GM18517 (cell line): ENCODE results near the gene CDKN2A.

Experiments used
- ATAC-seq: cut with Tn5 transposase; IDR thresholded peaks from one replicate; pipeline ENCODE4 v1.9.1; 2021; ENCODE audit warnings: mild to moderate bottlenecking, moderate library complexity; ENCODE audit not compliant: unreplicated experiment

The CDKN2A gene

DNA sequence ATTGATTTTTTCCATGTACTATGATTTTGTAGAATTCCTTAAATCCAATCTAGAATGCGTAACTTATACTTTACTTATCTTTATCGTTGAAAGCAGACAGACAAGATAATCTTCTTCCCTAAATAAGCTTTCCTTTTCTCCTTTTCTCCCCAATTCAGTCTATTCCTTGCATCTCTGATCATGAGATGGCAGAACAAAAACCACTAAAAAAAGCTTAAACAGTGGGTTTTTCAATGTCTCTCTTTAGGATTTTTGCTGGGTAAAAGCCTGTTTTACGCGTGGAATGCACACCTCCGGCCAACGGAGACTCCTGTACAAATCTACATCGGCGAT lies 14.2 kb upstream of the CDKN2A start:
- ATAC-seq: no peak

DNA sequence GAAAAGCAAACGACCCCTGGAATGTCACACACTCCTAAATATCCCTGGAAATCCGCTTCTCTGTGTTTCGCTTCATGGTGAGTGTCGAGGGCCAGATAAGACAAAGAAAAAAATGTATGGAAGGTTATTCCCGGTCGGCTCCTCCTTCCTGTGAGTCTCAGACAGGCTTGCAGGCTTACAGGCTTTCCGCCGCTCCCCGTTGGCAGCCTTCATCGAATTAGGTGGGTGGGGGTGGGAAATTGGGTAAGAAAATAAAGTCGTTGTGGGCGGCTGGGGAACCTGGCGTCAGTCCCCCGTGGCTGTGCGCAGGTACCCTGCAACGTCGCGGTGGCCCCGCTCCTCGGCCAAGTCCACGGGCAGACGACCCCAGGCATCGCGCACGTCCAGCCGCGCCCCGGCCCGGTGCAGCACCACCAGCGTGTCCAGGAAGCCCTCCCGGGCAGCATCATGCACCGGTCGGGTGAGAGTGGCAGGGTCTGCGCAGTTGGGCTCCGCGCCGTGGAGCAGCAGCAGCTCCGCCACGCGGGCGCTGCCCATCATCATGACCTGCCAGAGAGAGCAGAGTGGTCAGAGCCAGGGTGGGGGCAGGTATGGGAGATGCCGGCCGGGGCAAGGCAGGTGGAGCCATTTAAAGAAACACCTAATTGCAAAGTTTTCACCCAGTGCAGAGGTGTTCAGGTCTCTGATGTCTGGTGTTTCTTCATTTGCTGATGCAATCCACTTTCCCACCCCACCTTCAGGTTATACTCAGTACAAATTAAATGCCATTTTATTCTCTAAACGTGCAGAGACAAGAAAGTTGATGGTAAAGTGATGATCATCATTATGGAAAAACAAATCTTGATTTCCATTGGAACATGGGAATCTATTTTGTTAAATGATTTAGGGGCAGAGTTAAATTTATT lies 11.8 kb upstream of the CDKN2A start:
- no peak for ATAC-seq

DNA sequence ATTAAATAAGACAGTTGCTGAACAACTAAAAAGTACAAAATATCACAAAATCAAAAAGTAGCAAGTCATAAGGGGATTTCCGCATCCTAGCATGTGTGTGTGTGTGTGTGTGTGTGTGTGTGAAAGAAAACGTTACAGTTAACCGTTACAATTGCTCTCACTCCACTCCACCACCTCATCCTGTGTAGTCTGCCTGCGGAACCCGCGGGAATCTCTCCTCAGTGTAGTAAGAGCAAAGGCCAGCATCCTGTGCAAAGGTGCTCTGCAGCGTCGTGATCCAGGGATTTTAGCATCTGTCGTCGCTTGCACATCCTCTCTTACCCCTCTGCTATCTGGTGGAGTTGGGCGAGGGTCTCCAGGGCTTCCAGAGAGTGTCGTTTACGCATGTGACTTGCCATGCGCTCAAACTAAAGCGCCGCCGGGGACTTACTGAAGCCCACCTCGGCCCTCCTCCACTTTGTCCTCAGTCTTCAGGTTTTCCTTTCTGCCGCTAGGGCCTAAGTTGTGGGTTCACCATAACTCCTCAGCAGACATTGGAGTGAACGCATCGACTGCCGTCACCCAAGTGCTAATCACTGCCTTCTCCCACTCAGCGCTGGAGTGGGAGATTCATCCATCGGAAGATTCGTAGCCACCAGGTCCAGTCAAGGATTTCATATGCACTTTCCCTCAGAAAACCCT lies 11.0 kb upstream of the CDKN2A start:
- no peak for ATAC-seq

DNA sequence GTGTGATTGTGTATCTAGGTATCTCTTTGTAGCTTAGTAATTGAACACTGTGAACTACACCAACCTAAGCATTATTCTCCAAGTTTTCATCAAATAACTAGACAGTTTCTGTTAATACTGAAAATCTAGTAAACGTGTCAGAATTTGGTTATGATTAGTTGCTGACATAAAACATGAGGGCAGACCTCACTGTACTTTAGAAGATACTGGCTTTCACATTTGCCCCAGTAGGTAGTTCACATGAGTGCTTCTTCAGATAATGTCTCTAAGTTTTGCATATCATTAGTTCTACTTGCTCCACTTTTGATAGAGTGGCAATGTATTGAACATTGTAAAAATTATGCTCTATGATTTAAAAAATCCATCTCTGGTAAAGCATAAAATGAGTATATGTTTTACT lies 7.8 kb upstream of the CDKN2A start:
- ATAC-seq: no peak

DNA sequence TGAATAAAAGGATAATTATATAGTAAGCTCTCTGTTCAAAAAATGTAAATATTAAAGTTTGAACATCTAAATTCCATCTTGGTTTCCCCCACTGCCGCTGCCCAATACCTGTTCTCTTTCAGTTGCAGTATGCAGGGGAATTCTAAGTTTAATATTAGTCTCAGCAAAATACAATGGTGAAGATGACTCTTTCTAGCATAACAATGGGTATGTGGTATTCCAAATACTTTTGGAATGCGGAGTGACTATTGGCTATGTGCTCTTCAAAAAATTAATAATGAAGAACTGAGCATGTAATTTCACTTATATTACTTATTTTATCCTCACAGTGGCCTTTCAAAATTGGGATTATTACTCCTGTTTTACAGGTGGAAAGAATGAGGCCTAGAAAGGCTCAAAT lies 3.8 kb upstream of the CDKN2A start:
- no peak for ATAC-seq

DNA sequence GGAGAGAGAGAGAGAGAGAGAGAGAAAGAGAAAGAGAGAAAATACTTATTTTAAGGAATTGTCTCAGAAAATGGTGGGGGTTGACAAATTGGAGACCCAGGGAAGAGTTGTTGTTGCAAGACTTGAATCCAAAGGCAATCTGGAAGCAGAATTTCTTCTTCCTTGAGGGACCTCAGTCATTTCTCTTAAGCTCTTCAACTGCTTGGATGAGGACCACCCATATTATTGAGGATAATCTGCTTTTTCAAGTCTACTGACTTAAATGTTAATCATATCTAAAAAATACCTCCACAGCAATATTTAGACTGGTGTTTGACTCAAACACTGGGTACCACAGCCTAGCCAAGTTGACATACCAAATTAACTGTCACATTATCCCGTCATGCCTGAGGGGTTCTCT lies 3.3 kb upstream of the CDKN2A start:
- ATAC-seq: no peak

DNA sequence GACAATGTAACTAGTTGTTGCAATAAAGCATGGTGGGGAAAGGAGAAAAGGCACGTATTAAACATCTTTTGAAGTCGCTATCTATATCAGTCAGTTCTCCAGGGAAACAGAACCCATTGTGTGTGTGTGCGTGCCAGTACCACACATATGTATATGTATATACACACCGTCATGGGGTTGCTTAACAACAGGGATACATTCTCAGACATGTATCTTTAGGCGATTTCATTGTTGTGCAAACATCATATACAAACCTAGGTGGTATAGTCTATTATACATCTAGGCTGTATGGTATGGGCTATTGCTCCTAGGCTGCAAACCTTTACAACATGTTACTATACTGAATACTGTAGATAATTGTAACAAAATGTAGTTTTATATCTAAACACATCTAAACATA lies 2.7 kb upstream of the CDKN2A start:
- no peak for ATAC-seq

DNA sequence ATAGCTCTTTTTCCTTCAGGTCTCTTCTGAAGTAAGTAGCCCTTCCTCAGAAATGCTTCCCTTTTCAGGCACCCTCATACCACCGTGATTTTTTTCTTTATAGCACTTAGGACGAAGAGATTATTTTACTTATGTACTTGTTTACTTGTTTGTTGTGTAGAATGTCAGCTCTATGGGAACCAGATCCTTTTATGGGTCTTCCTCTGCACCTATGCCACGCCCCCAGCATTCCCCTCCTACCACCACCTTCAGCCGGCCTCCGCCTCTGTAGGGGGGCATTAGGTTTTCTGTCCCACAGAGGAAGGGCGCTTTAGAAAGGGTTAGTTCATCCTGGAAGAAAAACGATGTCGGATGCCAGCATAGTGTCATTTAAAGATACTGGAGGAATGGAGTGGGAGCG lies 2.2 kb upstream of the CDKN2A start:
- ATAC-seq: no peak

DNA sequence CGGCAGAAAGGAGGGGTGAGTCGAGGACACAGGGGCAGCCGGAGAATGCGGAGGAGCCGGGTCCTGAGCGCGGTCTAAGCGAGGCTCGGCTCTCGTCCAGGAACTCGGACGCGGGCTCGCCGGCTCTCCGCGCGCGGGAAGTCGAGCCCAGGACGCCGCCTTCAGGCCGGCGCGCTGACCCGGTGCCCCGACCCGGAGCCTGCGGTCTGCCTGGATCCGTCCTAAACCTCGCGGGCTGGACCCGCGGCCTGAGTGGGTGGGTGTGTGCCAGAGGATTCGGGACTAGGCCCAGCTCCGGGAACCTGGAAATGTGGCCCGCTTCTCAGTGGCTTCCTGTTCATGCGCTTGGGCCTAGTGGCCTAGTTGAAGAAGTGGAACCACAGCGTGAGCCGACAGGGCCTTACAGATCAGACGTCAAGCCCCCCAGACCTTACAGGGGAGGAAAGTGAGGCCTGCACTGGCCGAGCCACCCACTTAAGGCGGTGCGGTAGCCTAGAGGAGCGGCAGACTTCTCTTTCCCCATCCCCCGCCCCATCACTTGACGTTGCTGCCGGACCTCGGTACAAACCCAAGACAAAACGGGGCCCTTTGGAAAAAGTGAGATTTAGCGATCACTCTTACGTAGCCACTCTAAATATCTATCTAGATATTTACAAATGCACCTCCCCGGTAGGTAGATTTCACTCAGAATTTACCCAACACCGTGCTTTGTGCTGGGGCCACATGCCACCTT lies 1.6 kb upstream of the CDKN2A start:
- no peak for ATAC-seq

DNA sequence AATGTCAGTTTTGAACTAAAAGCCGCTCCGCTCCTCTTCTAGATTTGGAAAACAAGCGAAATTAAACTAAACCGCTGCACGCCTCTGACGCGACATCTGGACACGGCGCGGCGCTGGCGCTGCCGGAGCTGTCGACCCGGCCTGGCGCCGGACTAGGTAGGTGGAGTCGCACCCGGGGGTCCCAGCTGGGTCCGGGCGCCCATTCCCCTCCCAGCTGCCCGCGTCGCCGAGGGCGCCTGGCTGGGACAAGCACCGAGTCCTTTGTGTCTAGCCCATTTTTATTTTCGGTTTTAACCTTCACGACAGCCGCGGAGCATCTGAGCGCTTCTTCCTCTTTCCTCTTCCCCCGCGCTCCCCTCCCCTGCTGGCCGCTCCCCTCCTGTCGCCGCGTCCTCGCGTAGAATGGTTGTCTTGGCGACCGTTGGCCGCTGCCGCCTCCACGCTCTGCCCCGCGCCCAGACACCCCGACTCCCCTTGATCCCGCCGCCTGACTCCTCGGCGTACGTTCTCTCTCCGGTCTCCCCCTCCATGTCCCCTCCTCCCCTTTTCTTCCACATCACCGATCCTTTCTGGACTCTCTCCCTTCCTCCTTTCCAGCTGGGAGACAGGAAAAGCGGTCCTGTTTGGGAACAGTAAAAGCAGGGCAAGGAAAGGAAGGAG lies 944 bp upstream of the CDKN2A start:
- ATAC-seq: peak; percentile 85

DNA sequence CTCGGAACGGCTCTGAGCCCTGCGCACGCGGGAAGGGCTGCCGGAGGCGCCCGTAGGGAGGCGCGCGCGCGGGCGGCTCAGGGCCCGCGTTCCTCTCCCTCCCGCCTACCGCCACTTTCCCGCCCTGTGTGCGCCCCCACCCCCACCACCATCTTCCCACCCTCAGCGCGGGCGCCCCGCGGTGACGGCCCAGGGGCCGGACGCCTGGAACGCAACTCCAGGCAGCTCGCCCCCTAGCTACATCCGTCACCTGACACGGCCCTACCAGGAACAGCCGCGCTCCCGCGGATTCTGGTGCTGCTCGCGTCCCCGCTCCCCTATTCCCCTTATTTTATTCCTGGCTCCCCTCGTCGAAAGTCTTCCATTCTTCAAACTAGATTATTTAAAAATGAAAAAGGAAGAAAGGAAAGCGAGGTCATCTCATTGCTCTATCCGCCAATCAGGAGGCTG lies 389 bp upstream of the CDKN2A start, which contains the start of gene CDKN2B-AS1:
Gene CDKN2B-AS1, plus strand, starts transcription at position 236 of the 450 bp plus-strand sequence.
- ATAC-seq: peak; percentile 26

DNA sequence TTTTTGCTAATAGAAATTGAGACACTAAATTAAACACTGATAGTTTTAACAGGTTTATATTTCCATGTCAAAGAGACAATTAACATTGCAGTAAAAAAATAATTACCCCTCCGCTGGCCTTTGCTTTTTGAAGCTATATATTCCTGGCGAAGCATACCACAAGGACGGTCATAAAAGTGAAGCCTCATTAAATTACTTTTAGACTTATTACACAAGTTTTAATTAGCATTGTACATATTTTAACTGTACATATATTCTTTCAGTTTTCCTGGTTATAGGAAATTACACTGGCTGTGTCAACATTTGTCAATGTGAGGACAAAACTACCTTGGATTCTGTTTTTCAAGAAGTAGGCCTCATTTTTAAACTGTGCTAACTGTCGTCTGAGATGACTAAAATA lies 1.2 kb downstream of the CDKN2A start:
- ATAC-seq: no peak

DNA sequence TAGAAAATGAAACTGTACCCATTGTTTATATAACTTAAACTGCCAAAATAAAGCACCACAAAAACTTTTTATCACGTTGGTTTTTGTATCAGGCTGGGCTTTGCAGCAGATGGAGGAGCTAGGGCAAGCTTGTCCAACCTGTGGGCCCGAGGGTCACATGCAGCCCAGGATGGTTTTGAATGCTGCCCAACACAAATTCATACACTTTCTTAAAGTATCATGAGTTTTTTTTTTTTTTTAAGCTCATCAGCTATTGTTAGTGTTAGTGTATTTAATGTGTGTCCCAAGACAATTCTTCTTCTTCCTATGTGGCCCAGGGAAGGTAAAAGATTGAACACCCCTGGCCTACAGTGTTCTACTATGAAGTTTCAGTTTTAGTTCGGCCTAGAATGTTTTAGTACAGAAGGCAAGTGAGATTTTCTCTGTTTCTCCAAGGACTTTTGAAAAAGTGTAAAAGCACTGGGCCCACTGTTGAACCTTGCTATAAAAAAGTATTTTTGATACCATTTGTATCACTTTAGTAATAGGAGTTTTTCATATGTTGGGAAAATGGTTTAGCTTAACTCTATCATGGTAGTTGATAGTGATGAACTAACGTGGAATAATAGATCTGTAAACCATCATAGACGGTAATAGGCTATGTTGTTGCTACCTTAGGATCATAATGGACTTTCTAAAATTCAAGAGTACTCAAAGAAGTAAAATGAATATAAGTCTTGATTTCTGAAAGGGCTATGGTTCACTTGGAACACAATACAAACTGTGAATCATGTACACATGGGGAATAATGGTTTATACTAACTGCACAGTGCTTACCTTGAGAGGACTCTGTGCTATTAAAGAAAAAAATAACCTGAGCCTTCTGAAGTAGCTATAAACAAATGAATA lies 2.9 kb downstream of the CDKN2A start:
- ATAC-seq: no peak

DNA sequence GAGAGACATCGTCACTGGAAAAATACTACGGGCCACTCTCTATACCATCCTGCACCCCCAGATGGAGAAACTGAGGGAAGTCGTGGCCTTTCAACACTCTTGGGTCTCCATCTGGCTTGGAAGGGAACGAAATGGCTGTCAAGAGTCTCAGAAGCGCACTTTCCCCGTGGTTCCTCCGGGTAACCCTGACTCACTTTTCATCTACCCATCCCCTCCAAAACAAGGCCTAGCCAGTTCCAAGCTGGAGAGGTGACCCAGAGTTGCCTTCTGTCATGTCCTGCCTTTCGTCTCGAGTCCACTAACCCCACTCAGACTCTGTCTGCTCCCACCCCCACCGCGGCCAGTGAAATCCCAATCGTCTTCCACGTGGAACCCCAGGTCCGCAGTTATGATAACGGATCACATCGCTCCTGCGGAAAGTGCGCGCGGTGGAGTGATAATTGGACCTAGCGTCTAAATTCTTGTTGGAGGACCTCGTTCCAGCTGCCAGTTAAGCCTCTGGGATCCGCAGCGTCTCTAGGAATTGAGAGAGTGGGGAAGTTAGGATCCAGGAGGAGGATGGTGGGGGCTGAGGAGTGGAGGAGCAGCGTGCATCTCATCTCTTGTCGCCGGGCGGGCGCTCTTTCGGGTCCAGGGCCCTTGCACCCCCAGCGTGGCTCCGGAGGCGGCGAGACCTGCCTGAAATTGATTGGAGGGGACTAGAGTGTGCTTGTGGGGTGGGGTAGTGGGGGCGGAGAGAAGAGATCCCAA lies 4.6 kb downstream of the CDKN2A start:
- no peak for ATAC-seq

DNA sequence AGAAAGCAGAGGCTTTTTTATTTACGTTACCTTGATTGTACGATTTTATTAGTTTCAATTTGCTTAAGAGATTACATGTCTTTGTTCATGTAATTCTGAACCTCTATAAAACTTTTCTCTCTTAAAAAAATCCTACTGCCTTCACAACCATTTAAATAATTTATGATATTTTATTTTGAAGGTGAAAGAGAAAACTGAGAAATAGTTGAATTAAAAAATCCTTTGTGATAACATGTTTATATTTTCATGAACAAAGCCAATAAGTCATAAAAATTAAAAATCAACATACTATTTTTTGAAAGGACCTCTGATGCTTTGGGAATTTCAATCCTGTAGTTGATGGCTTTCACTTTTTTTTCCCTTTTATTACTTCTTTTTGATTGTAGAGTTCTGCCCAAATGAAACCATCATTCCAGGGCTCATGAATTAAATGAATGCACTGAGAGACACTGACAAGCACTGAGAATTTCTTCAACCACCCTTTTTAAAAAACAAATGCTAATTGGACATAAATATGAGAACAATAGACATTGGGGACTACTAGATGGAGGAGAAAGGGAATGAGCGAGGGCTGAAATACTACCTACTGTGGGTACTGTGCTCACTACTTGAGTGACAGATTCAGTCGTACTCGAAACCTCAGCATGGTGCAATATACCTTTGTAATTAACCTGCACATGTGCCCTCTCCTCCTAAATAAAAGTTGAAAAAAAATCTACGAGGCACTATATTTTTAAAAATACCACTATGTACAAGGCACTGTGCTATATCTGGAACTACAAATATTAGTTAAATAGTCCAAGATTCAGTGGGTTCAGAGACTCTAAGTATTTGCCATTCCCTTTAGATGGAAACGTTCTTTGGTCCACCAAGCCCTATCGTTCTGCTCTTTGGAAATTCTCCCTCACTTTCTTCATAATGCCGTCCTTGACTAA lies 5.9 kb downstream of the CDKN2A start:
- no peak for ATAC-seq

DNA sequence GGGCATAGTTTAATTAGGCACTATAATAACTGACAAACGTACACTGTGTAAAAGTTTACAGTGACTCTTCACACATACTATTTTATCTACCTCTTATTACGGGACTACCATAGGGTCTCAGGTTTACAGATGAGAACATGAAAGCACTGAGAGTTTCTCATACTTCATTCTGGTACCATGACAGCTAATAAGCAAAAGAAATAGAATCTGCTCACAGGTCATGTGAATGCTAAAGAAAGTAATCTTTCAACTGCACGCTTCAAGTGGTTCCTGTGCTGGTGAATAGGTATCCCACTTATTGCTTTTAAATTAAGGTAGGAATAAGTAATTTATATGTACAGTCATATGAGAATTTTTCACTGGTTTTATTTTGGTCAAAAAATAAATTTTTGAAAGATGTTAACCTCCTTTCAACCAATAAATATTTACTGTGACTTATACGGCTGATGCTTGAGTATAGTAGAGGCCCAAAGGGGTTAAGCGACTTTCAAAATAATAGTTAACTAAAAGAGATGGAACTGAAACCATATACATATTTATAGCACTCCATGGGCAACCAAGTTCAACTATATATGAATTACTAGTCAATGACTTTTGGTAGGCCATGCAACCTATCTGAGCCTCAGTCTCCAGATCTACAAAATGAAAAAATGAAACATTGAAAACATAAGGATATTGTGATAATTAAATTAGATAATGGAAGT lies 8.1 kb downstream of the CDKN2A start:
- no peak for ATAC-seq

DNA sequence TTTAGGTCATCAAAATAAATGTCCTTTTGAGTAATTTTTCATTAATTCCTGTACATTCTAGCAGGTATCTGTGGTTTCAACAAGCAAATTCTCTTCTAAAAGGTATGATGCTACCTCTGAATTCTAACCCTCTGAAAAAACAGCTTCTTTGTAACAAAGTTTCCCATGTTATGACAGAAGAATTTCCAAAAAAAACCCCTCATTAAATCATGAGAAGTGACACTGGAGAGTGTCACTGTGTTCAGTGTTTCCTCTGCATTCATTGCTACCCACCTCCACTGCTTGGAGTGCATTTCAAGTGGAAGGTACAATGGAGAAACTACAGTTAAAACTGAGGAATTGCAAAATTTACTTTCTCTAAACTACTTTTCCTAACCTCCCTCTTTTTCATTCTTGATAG lies 10.1 kb downstream of the CDKN2A start:
- no peak for ATAC-seq

DNA sequence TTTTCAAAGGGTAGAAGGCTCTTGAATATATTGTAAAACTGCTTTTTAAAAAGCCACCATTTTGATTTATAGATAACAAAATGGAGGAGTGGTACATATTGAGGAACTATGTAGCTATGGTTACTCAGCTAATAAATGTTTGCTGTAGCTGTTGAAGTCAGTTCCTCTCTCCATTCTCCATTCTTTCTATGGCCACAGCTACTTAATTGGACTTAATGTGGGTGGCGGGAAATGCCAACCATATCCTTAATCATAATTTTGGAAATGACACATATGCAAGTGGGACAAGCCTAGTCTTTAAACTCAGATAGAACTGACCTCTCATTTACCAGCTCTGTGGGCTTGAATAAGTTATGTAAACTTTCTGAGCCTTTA lies 10.6 kb downstream of the CDKN2A start:
- ATAC-seq: no peak
